Choroid plexus epithelial cell (primary cell): ENCODE data around the gene RCOR1.

Source experiments
- DNase-seq: peaks from one replicate; pipeline ENCODE4 v3.0.0-alpha.2; 2010; ENCODE audit warnings: low read depth
- H3K4me3 ChIP-seq: 2 replicates; pipeline ENCODE4 v1.5.1; 2011; ENCODE audit warnings: low read depth, mild to moderate bottlenecking, control low read depth, low read length, moderate library complexity
- CTCF ChIP-seq: conservative IDR thresholded peaks from 2 replicates; pipeline ENCODE4 v1.5.1; 2011; ENCODE audit warnings: low read depth, mild to moderate bottlenecking, control low read depth, inconsistent platforms, low read length, moderate library complexity

The RCOR1 gene

GRCh38 chr14:102652194-102652593 lies 59.7 kb downstream of the RCOR1 start:
- peak; percentile 19 for DNase-seq
- no peak for TF ChIP-seq CTCF
- H3K4me3 ChIP-seq = no peak overlapping the region

- no peak for TF ChIP-seq CTCF
- no peak for DNase-seq
- no peak overlapping the region for H3K4me3 ChIP-seq
Observed at GRCh38 chr14:102654298-102654697, 61.8 kb downstream of the RCOR1 start.

- TF ChIP-seq CTCF = no peak
- H3K4me3 ChIP-seq = no peak overlapping the region
- peak; percentile 71 for DNase-seq
Observed at GRCh38 chr14:102655137-102655536, 62.7 kb downstream of the RCOR1 start.

GRCh38 chr14:102659797-102660196 lies 67.3 kb downstream of the RCOR1 start:
- DNase-seq = peak; percentile 74
- no peak for TF ChIP-seq CTCF
- H3K4me3 ChIP-seq = no peak overlapping the region

GRCh38 chr14:102661614-102662013 lies 69.2 kb downstream of the RCOR1 start:
- no peak overlapping the region for H3K4me3 ChIP-seq
- TF ChIP-seq CTCF = no peak
- DNase-seq = no peak

GRCh38 chr14:102662636-102663430 lies 70.4 kb downstream of the RCOR1 start:
- DNase-seq = peak; percentile 17
- no peak for TF ChIP-seq CTCF
- H3K4me3 ChIP-seq = no peak overlapping the region

- H3K4me3 ChIP-seq = no peak overlapping the region
- no peak for TF ChIP-seq CTCF
- no peak for DNase-seq
Observed at GRCh38 chr14:102663440-102663839, 71.0 kb downstream of the RCOR1 start.
